ENCODE results near the gene TARDBP. TPM values are rescaled to one million over a fixed set of nuclear protein-coding genes. Genes with fewer than 3 reads are reported as not detected.
A peak's percentile ranks its signal among the peaks of the same experiment; 100 is the strongest.

The TARDBP gene
- total and polyA plus RNA-seq, 4 donors = 88.7 to 205 (median 122) TPM

GRCh38 chr1:10978719-10979118, 33.7 kb upstream of the TARDBP start:
- DNase-seq = no peak
- Histone ChIP-seq H3K27me3 (ENCODE audit: control insufficient read depth in 3 of 3, insufficient read depth in 3 of 3, low read length in 2 of 3) (no peaks in the 10 kb centered on the region), H3K36me3 (ENCODE audit: control insufficient read depth in 4 of 4, insufficient read depth in 4 of 4, low read length in 4 of 4) (no peaks in the 10 kb centered on the region), H3K4me3 (no peak overlapping the region), H3K4me1 (ENCODE audit: control insufficient read depth in 5 of 5, insufficient read depth in 5 of 5, low read length in 5 of 5) (peaks cover 0 to 12% (median 0%) of the 10 kb centered on the region in 5 donors), H3K9ac (ENCODE audit: insufficient read depth in 1 of 2, low read length in 2 of 2) (no peak overlapping the region), H3K9me3 (ENCODE audit: control insufficient read depth in 4 of 4, insufficient read depth in 3 of 4, low read length in 3 of 4) (no peaks in the 10 kb centered on the region), H3K27ac (ENCODE audit: low read depth in 1 of 2, low read length in 1 of 2) (no peak overlapping the region)
- no peak for ATAC-seq (ENCODE audit: insufficient read depth, low FRiP score)
- no peak for TF ChIP-seq CTCF (IDR thresholded peaks at IDR 0.05; ENCODE audit: control extremely low read depth, extremely low read depth)
- 53 to 56% methylated on average over 4 of the region's 4 CpGs for WGBS, 2 donors

- WGBS, 2 donors = 61 to 69% methylated on average over 13 of the region's 13 CpGs
- no peak for TF ChIP-seq CTCF (IDR thresholded peaks at IDR 0.05; ENCODE audit: control extremely low read depth, extremely low read depth)
- DNase-seq (peak in 2 of 3 donors; percentile 32 to 40), ATAC-seq (ENCODE audit: insufficient read depth, low FRiP score) (no peak)
- Histone ChIP-seq H3K9ac (ENCODE audit: insufficient read depth in 1 of 2, low read length in 2 of 2) (no peak overlapping the region), H3K4me1 (ENCODE audit: control insufficient read depth in 5 of 5, insufficient read depth in 5 of 5, low read length in 5 of 5) (peaks cover 0 to 12% (median 0%) of the 10 kb centered on the region in 5 donors), H3K27me3 (ENCODE audit: control insufficient read depth in 3 of 3, insufficient read depth in 3 of 3, low read length in 2 of 3) (no peaks in the 10 kb centered on the region), H3K36me3 (ENCODE audit: control insufficient read depth in 4 of 4, insufficient read depth in 4 of 4, low read length in 4 of 4) (no peaks in the 10 kb centered on the region), H3K27ac (ENCODE audit: low read depth in 1 of 2, low read length in 1 of 2) (no peak overlapping the region), H3K9me3 (ENCODE audit: control insufficient read depth in 4 of 4, insufficient read depth in 3 of 4, low read length in 3 of 4) (no peaks in the 10 kb centered on the region), H3K4me3 (no peak overlapping the region)
These were observed 33.0 kb upstream of the TARDBP start for GRCh38 chr1:10979483-10979920.

GRCh38 chr1:10980094-10980577, 32.3 kb upstream of the TARDBP start:
- ATAC-seq (ENCODE audit: insufficient read depth, low FRiP score) (peak; percentile 81), DNase-seq (peak; percentile 64 to 79 (median 74))
- Histone ChIP-seq H3K27ac (ENCODE audit: low read depth in 1 of 2, low read length in 1 of 2) (no peak overlapping the region), H3K4me1 (ENCODE audit: control insufficient read depth in 5 of 5, insufficient read depth in 5 of 5, low read length in 5 of 5) (peaks cover 0 to 12% (median 0%) of the 10 kb centered on the region in 5 donors), H3K4me3 (no peak overlapping the region), H3K9me3 (ENCODE audit: control insufficient read depth in 4 of 4, insufficient read depth in 3 of 4, low read length in 3 of 4) (no peaks in the 10 kb centered on the region), H3K36me3 (ENCODE audit: control insufficient read depth in 4 of 4, insufficient read depth in 4 of 4, low read length in 4 of 4) (no peaks in the 10 kb centered on the region), H3K9ac (ENCODE audit: insufficient read depth in 1 of 2, low read length in 2 of 2) (peak overlapping the region in 1 of 2 donors; percentile 38), H3K27me3 (ENCODE audit: control insufficient read depth in 3 of 3, insufficient read depth in 3 of 3, low read length in 2 of 3) (no peaks in the 10 kb centered on the region)
- no peak for TF ChIP-seq CTCF (IDR thresholded peaks at IDR 0.05; ENCODE audit: control extremely low read depth, extremely low read depth)
- WGBS, 2 donors = 26 to 31% methylated on average over 15 of the region's 15 CpGs

Data from lung (tissue), 12 donors.